ENCODE data around the gene THBS3. TPM values are rescaled to one million over a fixed set of nuclear protein-coding genes. Genes with fewer than 3 reads are reported as not detected.

THBS3 gene
- total RNA-seq, 1 donor: 41.1 TPM

GRCh38 chr1:155208541-155209311 is 1.0 kb upstream of the THBS3 start, which contains the start of gene MTX1:
MTX1 (plus strand) TSS chr1:155208695; CDS start chr1:155208805, 110 bp downstream.
- TF ChIP-seq CTCF (IDR thresholded peaks at IDR 0.05; ENCODE audit: insufficient read depth, low read length): no peak
- peak within 1 kb of the TSS; percentile 99 for H3K4me3 ChIP-seq (ENCODE audit: low read depth, low read length)
- DNase-seq (ENCODE audit: low read depth): peak; percentile 75

GRCh38 chr1:155206891-155207805 is 549 bp downstream of the THBS3 start:
- peak; percentile 84 for DNase-seq (ENCODE audit: low read depth)
- TF ChIP-seq CTCF (IDR thresholded peaks at IDR 0.05; ENCODE audit: insufficient read depth, low read length): peak; percentile 87
- peak overlapping the region; percentile 99 for H3K4me3 ChIP-seq (ENCODE audit: low read depth, low read length)

- H3K4me3 ChIP-seq (ENCODE audit: low read depth, low read length): no peak overlapping the region
- TF ChIP-seq CTCF (IDR thresholded peaks at IDR 0.05; ENCODE audit: insufficient read depth, low read length): no peak
- DNase-seq (ENCODE audit: low read depth): no peak
Measured at GRCh38 chr1:155205969-155206593, 1.6 kb downstream of the THBS3 start.

GRCh38 chr1:155205035-155205434 is 2.7 kb downstream of the THBS3 start:
- H3K4me3 ChIP-seq (ENCODE audit: low read depth, low read length): no peak overlapping the region
- no peak for TF ChIP-seq CTCF (IDR thresholded peaks at IDR 0.05; ENCODE audit: insufficient read depth, low read length)
- no peak for DNase-seq (ENCODE audit: low read depth)

GRCh38 chr1:155202731-155203515 is 4.8 kb downstream of the THBS3 start:
- no peak for DNase-seq (ENCODE audit: low read depth)
- TF ChIP-seq CTCF (IDR thresholded peaks at IDR 0.05; ENCODE audit: insufficient read depth, low read length): no peak
- H3K4me3 ChIP-seq (ENCODE audit: low read depth, low read length): no peak overlapping the region

- DNase-seq (ENCODE audit: low read depth): no peak
- H3K4me3 ChIP-seq (ENCODE audit: low read depth, low read length): no peak overlapping the region
Measured at GRCh38 chr1:155202198-155202597, 5.5 kb downstream of the THBS3 start.

More at GRCh38 chr1:155202198-155202597, 5.5 kb downstream of the THBS3 start:
- no peak for TF ChIP-seq CTCF (IDR thresholded peaks at IDR 0.05; ENCODE audit: insufficient read depth, low read length)
